NCI-H2227 (cell line): Measurements from ENCODE around the gene C17orf58.
"Not testable (repeated sequence)": the region's sequence is repeated elsewhere in the genome, so short reads cannot be mapped to it uniquely, and the experiment has no call there.

ENCODE experiments used
- DNase-seq: peaks from one replicate; lab custom pipeline; 2025; ENCODE audit not compliant: unreplicated experiment; lab: John Stamatoyannopoulos, UW

C17orf58 gene

GRCh38 chr17:67962156-67962555 is 34.1 kb downstream of the C17orf58 start:
- DNase-seq, result not testable (repeated sequence)

- not testable (repeated sequence) for DNase-seq
Measured at GRCh38 chr17:67960276-67960675, 36.0 kb downstream of the C17orf58 start.

- DNase-seq, result no peak
Measured at GRCh38 chr17:67959510-67959909, 36.8 kb downstream of the C17orf58 start.

GRCh38 chr17:67950945-67951344 is 45.3 kb downstream of the C17orf58 start:
- DNase-seq, result no peak

- DNase-seq, result no peak
Measured at GRCh38 chr17:67947325-67947813, 48.9 kb downstream of the C17orf58 start.

GRCh38 chr17:67946513-67946912 is 49.8 kb downstream of the C17orf58 start:
- DNase-seq, result no peak

GRCh38 chr17:67944035-67944434 is 52.2 kb downstream of the C17orf58 start:
- DNase-seq, result no peak

- DNase-seq, result no peak
Measured at GRCh38 chr17:67942810-67943209, 53.5 kb downstream of the C17orf58 start.
